K562 (cell line): Measurements from ENCODE around the gene CBL. TPM values are rescaled to one million over a fixed set of nuclear protein-coding genes. Genes with fewer than 3 reads are reported as not detected.

Source experiments
- ILK ChIP-seq: fragments of 450-650 bp; IDR thresholded peaks from 2 replicates; pipeline ENCODE4 v1.6.1; 2016; ENCODE audit warnings: missing genetic modification characterization, low read depth, mild to moderate bottlenecking, missing compliant biosample characterization, moderate library complexity, borderline replicate concordance
- NFRKB ChIP-seq: fragments of 450-650 bp; IDR thresholded peaks from 2 replicates; pipeline ENCODE4 v1.6.1; 2016; ENCODE audit warnings: low read depth
- RBM14 ChIP-seq: fragments of 200-400 bp; formaldehyde crosslinking; IDR thresholded peaks from 2 replicates; pipeline ENCODE4 v1.6.1; 2018; ENCODE audit warnings: low read depth, mild to moderate bottlenecking, low read length, moderate library complexity, borderline replicate concordance; ENCODE audit not compliant: insufficient read depth
- SAP30 ChIP-seq: fragments of 200-600 bp; sonication (generic); IDR thresholded peaks from 2 replicates; pipeline ENCODE4 v1.6.1; 2012; ENCODE audit warnings: borderline replicate concordance, low read depth, mild to moderate bottlenecking, moderate library complexity, low read length, control low read depth, inconsistent platforms; ENCODE audit not compliant: insufficient read depth, poor library complexity, severe bottlenecking
- ZKSCAN8 ChIP-seq: fragments of 200-800 bp; sonication (Bioruptor generic); IDR thresholded peaks from 2 replicates; pipeline ENCODE4 v1.6.1; 2016; ENCODE audit warnings: missing genetic modification characterization, missing compliant biosample characterization
- ZNF699 ChIP-seq: fragments of 250-450 bp; sonication (Bioruptor Pico); IDR thresholded peaks from 2 replicates; pipeline ENCODE4 v1.8.0; 2021; ENCODE audit warnings: mild to moderate bottlenecking, moderate library complexity; ENCODE audit not compliant: insufficient replicate concordance
- ZNF717 ChIP-seq: fragments of 250-450 bp; sonication (Bioruptor Pico); IDR thresholded peaks from 2 replicates; pipeline ENCODE4 v1.5.0; 2021
- polyA plus RNA-seq, 8 experiments: library from polyadenylated mRNA; depleted of rRNA in 4 of 8; stranded (reverse) in 5 of 8; unstranded in 3 of 8; fragments of >200 nt; fragmentation: Nextera tagmentation in 2 of 8; fragmentation: Illumina TruSeq in 1 of 8; extraction: Ambion mirVana in 2 of 8; extraction: Trizol in 1 of 8; gene quantifications; 2 replicates each; pipeline versions ENCODE4 v1.2.1 to v1.2.3, GENCODE V29; 2011 to 2014; ENCODE audit warnings: inconsistent platforms in 1 of 8, missing spikeins in 1 of 8
- total RNA-seq, 7 experiments: library from RNA; depleted of rRNA in 6 of 7; stranded (reverse); fragments of >200 nt in 6 of 7; fragmentation: Illumina TruSeq in 2 of 7; extraction: Trizol in 2 of 7; gene quantifications; 2 replicates each; pipeline versions ENCODE4 v1.2.1 to v1.2.3, GENCODE V29; 2011 to 2021; ENCODE audit warnings: low replicate concordance in 1 of 7
- TF ChIP-seq, protein P1 (sequence below): fragments of 250-450 bp; sonication (Bioruptor Pico); IDR thresholded peaks from 2 replicates; pipeline ENCODE4 v1.8.0; 2022; ENCODE audit warnings: inconsistent platforms
- TF ChIP-seq, protein P2 (sequence below), 2 experiments: fragments of 450-650 bp in 1 of 2; sonication (generic) in 1 of 2; formaldehyde crosslinking in 1 of 2; IDR thresholded peaks in 1 of 2; conservative IDR thresholded peaks in 1 of 2; 2 replicates each; pipeline versions ENCODE4 v1.6.1 to v1.8.1; 2016 to 2023; ENCODE audit warnings: mild to moderate bottlenecking in 2 of 2, moderate library complexity in 2 of 2, inconsistent platforms in 1 of 2, missing genetic modification reagents in 1 of 2
- TF ChIP-seq, protein P3 (sequence below): sonication (generic); formaldehyde crosslinking; IDR thresholded peaks from 2 replicates; pipeline ENCODE4 v1.8.0; 2022; ENCODE audit warnings: missing genetic modification reagents, mild to moderate bottlenecking, borderline replicate concordance
- TF ChIP-seq, protein P4 (sequence below): fragments of 450-650 bp; IDR thresholded peaks from 2 replicates; pipeline ENCODE4 v1.6.1; 2016; ENCODE audit warnings: low read depth

Gene CBL
- total and polyA plus RNA-seq, 9 of the 15 experiments (the other 6 are each of a cell fraction or from before 2014, with no cell fraction given) = 3.2 to 24.9 (median 9.9) TPM

DNA sequence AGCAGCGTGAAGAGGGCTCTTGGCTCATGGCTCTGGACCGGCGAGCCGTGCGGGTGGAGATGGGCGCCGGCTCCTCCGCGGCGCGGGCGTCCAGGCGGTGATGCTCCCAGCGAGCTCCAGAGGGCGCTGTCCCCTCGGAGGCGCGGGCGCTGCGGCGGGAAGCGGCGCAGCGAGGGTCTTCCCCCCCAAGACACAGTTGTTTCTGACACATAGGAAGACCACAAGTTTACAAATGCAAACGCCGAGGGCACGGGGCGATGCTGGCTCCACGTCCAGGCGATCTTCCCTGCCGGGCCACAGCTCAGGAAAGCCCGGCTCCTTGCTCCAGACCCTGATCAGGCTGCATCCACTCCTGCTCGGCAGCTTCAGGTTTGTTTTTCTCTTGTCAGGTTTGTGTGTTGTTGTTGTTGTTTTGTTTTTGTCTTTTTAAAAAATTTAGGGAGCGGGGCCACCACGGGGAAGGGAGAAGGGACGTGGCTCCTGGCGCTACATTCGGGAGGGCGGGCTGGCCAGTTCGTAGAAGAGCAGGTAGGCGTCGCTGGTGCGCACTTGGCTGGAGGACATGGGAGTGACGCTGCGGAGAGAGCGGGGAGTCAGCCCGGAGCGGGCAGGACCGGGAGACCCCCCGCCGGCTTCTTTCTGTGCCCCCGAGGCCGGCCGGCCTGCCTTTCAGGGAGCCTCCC is 150.4 kb downstream of the CBL start (continued):
- TF ChIP-seq RBM14 = no peak
- TF ChIP-seq, protein P1, sequence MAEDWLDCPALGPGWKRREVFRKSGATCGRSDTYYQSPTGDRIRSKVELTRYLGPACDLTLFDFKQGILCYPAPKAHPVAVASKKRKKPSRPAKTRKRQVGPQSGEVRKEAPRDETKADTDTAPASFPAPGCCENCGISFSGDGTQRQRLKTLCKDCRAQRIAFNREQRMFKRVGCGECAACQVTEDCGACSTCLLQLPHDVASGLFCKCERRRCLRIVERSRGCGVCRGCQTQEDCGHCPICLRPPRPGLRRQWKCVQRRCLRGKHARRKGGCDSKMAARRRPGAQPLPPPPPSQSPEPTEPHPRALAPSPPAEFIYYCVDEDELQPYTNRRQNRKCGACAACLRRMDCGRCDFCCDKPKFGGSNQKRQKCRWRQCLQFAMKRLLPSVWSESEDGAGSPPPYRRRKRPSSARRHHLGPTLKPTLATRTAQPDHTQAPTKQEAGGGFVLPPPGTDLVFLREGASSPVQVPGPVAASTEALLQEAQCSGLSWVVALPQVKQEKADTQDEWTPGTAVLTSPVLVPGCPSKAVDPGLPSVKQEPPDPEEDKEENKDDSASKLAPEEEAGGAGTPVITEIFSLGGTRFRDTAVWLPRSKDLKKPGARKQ (CRISPR knock-in tag) = no peak
- TF ChIP-seq SAP30 = no peak
- TF ChIP-seq, protein P2, sequence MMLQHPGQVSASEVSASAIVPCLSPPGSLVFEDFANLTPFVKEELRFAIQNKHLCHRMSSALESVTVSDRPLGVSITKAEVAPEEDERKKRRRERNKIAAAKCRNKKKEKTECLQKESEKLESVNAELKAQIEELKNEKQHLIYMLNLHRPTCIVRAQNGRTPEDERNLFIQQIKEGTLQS (IDR thresholded peaks at IDR 0.05) = no peak
- TF ChIP-seq, protein P2 (CRISPR knock-in tag; conservative IDR thresholded peaks at IDR 0.05) = no peak
- TF ChIP-seq ZKSCAN8 (CRISPR knock-in tag) = no peak
- TF ChIP-seq ZNF717 (CRISPR knock-in tag) = no peak
- no peak for TF ChIP-seq NFRKB
- TF ChIP-seq, protein P3, sequence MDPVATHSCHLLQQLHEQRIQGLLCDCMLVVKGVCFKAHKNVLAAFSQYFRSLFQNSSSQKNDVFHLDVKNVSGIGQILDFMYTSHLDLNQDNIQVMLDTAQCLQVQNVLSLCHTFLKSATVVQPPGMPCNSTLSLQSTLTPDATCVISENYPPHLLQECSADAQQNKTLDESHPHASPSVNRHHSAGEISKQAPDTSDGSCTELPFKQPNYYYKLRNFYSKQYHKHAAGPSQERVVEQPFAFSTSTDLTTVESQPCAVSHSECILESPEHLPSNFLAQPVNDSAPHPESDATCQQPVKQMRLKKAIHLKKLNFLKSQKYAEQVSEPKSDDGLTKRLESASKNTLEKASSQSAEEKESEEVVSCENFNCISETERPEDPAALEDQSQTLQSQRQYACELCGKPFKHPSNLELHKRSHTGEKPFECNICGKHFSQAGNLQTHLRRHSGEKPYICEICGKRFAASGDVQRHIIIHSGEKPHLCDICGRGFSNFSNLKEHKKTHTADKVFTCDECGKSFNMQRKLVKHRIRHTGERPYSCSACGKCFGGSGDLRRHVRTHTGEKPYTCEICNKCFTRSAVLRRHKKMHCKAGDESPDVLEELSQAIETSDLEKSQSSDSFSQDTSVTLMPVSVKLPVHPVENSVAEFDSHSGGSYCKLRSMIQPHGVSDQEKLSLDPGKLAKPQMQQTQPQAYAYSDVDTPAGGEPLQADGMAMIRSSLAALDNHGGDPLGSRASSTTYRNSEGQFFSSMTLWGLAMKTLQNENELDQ (CRISPR knock-in tag) = no peak
- no peak for TF ChIP-seq ZNF699 (CRISPR knock-in tag)
- TF ChIP-seq, protein P4, sequence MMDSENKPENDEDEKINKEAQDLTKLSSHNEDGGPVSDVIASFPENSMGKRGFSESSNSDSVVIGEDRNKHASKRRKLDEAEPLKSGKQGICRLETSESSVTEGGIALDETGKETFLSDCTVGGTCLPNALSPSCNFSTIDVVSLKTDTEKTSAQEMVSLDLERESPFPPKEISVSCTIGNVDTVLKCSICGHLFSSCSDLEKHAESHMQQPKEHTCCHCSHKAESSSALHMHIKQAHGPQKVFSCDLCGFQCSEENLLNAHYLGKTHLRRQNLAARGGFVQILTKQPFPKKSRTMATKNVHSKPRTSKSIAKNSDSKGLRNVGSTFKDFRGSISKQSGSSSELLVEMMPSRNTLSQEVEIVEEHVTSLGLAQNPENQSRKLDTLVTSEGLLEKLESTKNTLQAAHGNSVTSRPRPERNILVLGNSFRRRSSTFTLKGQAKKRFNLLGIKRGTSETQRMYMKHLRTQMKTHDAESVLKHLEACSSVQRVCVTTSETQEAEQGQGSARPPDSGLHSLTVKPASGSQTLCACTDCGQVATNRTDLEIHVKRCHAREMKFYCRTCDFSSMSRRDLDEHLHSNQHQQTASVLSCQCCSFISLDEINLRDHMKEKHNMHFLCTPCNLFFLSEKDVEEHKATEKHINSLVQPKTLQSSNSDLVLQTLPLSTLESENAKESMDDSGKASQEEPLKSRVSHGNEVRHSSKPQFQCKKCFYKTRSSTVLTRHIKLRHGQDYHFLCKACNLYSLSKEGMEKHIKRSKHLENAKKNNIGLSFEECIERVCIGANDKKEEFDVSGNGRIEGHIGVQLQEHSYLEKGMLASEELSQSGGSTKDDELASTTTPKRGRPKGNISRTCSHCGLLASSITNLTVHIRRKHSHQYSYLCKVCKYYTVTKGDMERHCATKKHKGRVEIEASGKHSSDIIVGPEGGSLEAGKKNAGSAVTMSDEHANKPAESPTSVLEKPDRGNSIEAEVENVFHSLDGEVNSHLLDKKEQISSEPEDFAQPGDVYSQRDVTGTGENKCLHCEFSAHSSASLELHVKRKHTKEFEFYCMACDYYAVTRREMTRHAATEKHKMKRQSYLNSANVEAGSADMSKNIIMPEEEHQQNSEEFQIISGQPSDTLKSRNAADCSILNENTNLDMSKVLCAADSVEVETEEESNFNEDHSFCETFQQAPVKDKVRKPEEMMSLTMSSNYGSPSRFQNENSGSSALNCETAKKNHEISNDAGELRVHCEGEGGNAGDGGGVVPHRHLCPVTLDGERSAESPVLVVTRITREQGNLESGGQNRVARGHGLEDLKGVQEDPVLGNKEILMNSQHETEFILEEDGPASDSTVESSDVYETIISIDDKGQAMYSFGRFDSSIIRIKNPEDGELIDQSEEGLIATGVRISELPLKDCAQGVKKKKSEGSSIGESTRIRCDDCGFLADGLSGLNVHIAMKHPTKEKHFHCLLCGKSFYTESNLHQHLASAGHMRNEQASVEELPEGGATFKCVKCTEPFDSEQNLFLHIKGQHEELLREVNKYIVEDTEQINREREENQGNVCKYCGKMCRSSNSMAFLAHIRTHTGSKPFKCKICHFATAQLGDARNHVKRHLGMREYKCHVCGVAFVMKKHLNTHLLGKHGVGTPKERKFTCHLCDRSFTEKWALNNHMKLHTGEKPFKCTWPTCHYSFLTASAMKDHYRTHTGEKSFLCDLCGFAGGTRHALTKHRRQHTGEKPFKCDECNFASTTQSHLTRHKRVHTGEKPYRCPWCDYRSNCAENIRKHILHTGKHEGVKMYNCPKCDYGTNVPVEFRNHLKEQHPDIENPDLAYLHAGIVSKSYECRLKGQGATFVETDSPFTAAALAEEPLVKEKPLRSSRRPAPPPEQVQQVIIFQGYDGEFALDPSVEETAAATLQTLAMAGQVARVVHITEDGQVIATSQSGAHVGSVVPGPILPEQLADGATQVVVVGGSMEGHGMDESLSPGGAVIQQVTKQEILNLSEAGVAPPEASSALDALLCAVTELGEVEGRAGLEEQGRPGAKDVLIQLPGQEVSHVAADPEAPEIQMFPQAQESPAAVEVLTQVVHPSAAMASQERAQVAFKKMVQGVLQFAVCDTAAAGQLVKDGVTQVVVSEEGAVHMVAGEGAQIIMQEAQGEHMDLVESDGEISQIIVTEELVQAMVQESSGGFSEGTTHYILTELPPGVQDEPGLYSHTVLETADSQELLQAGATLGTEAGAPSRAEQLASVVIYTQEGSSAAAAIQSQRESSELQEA = no peak
- TF ChIP-seq ILK = no peak
